Activated T-helper 1 cell treated with anti-CD3 and anti-CD28 coated beads, Interleukin-2, amount 50 U/mL, for 16 hours (primary cell): ENCODE results near the gene CUTA.

Experiments
- DNase-seq, 2 donors: peaks; one replicate each; pipeline ENCODE4 v3.0.0-alpha.2; 2020; ENCODE audit warnings: low read depth in 1 of 2, low spot score in 1 of 2

Gene CUTA

GRCh38 chr6:33424855-33425667 lies 7.2 kb upstream of the CUTA start:
- DNase-seq = no peak

- no peak for DNase-seq
These were observed 5.9 kb upstream of the CUTA start for GRCh38 chr6:33423777-33424176.

GRCh38 chr6:33421344-33421643 lies 3.4 kb upstream of the CUTA start:
- DNase-seq = no peak

- no peak for DNase-seq
These were observed 2.8 kb upstream of the CUTA start for GRCh38 chr6:33420491-33421343.

GRCh38 chr6:33419580-33420490 lies 1.9 kb upstream of the CUTA start, which contains the start of gene SYNGAP1:
TSS of gene SYNGAP1 (plus strand) at chr6:33420065. CDS start at chr6:33420265, 200 bp downstream.
- no peak for DNase-seq

- DNase-seq = no peak
These were observed 884 bp upstream of the CUTA start for GRCh38 chr6:33418690-33419291.

GRCh38 chr6:33417128-33417902 lies 592 bp downstream of the CUTA start:
- no peak for DNase-seq

- no peak for DNase-seq
These were observed 1.4 kb downstream of the CUTA start for GRCh38 chr6:33416386-33417127.

GRCh38 chr6:33415831-33416230 lies 2.1 kb downstream of the CUTA start:
- no peak for DNase-seq

- no peak for DNase-seq
These were observed 3.2 kb downstream of the CUTA start for GRCh38 chr6:33414592-33415271.

GRCh38 chr6:33413241-33414120 lies 4.4 kb downstream of the CUTA start:
- DNase-seq = no peak

GRCh38 chr6:33412140-33413009 lies 5.5 kb downstream of the CUTA start:
- DNase-seq = no peak

- DNase-seq = no peak
These were observed 6.3 kb downstream of the CUTA start for GRCh38 chr6:33411632-33412005.

- peak in 1 of 2 donors; percentile 53 for DNase-seq
These were observed 6.9 kb downstream of the CUTA start, which contains the start of gene PHF1 for GRCh38 chr6:33410711-33411631. TSS of gene PHF1 (plus strand) at chr6:33411014. CDS start at chr6:33412264, 1,250 bp downstream.

GRCh38 chr6:33410050-33410710 lies 7.7 kb downstream of the CUTA start:
- DNase-seq = peak; percentile 94 to 98
